ENCODE results near the gene KCTD17. TPM values are rescaled to one million over a fixed set of nuclear protein-coding genes. Genes with fewer than 3 reads are reported as not detected.

The KCTD17 gene
- total and polyA plus RNA-seq, 2 of the 13 experiments (the other 11 are each of a cell fraction or from before 2014, with no cell fraction given): 5.3 to 11.7 TPM

DNA sequence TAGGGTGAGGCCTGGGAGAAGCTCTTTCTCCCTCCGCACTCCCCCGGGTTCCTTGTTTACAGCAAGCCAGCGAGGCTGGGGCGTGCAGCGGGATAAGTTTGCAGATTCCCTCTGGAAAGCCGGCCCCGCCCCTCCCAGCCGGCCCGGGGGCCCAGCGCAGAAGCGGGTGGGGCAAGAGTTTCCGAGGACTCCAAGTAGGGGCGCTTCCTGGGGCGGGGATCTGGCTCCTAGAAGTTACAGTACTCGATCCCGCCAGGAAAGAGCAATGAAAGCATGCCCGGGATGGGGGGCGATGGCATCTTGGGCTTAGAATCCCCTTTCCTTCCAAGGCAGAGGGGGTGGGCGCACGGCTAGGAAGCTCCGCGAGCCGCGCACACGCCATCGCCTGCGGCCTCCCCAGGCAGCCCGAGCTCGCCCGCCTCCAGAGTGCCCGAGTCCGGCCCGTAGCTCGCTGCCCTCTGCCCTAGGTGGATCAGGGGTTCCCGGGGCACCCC lies 32.7 kb upstream of the KCTD17 start (continued):
- TF ChIP-seq REPIN1 (CRISPR knock-in tag; IDR thresholded peaks at IDR 0.05; ENCODE audit: borderline replicate concordance, low read depth) (no peak), ZNF772 (CRISPR knock-in tag; IDR thresholded peaks at IDR 0.05) (peak; percentile 18; the same call in 1 of the 2 replicates), ZNF816 (CRISPR knock-in tag; IDR thresholded peaks at IDR 0.05; ENCODE audit: borderline replicate concordance) (0 out of 2 replicates have a peak, but pooled peaks have one; percentile 59), ZNF75D (CRISPR knock-in tag; IDR thresholded peaks at IDR 0.05; ENCODE audit: borderline replicate concordance) (no peak), CREB1 (IDR thresholded peaks at IDR 0.05) (no peak), CREB1 (CRISPR knock-in tag; IDR thresholded peaks at IDR 0.05) (no peak), CHD4 (IDR thresholded peaks at IDR 0.05; ENCODE audit: borderline replicate concordance, low read length) (no peak), YY1 (IDR thresholded peaks at IDR 0.05; ENCODE audit: insufficient read depth, insufficient replicate concordance, low read depth, low read length) (peak; percentile 15), FOXA1 (IDR thresholded peaks at IDR 0.05) (no peak), FOXA1 (CRISPR knock-in tag; IDR thresholded peaks at IDR 0.05) (no peak), ZNF230 (CRISPR knock-in tag; IDR thresholded peaks at IDR 0.05) (0 out of 2 replicates have a peak, but pooled peaks have one; percentile 17), ZNF329 (CRISPR knock-in tag; IDR thresholded peaks at IDR 0.05; ENCODE audit: low read depth) (no peak), ZNF274 (CRISPR knock-in tag; IDR thresholded peaks at IDR 0.05) (no peak), SMAD3 (CRISPR knock-in tag; IDR thresholded peaks at IDR 0.05) (no peak), ZNF180 (CRISPR knock-in tag; IDR thresholded peaks at IDR 0.05; ENCODE audit: borderline replicate concordance, low read depth) (no peak), ZSCAN30 (CRISPR knock-in tag; IDR thresholded peaks at IDR 0.05) (no peak), SETDB1 (CRISPR knock-in tag; IDR thresholded peaks at IDR 0.05; ENCODE audit: borderline replicate concordance) (no peak), SP5 (CRISPR knock-in tag; IDR thresholded peaks at IDR 0.05; ENCODE audit: borderline replicate concordance, low read depth) (peak; percentile 44; the same call in 1 of the 2 replicates)
- TF ChIP-seq, protein P1, sequence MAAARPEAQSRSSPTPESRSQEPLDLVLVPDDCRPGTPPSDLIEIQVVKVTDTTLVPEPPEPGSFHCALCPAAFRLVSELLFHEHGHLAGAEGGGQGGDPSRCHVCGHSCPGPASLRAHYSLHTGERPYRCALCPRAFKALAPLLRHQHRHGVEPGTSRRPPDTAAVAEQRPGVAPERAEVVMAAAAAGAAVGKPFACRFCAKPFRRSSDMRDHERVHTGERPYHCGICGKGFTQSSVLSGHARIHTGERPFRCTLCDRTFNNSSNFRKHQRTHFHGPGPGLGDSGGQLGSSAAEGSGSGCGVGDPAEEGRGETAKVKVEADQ (CRISPR knock-in tag; IDR thresholded peaks at IDR 0.05; ENCODE audit: borderline replicate concordance): peak; percentile 35; the same call in 1 of the 2 replicates
- TF ChIP-seq, protein P2, sequence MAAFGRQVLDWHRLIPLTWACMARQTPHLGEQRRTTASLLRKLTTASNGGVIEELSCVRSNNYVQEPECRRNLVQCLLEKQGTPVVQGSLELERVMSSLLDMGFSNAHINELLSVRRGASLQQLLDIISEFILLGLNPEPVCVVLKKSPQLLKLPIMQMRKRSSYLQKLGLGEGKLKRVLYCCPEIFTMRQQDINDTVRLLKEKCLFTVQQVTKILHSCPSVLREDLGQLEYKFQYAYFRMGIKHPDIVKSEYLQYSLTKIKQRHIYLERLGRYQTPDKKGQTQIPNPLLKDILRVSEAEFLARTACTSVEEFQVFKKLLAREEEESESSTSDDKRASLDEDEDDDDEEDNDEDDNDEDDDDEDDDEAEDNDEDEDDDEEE (CRISPR knock-in tag; IDR thresholded peaks at IDR 0.05): no peak
- TF ChIP-seq, protein P3, sequence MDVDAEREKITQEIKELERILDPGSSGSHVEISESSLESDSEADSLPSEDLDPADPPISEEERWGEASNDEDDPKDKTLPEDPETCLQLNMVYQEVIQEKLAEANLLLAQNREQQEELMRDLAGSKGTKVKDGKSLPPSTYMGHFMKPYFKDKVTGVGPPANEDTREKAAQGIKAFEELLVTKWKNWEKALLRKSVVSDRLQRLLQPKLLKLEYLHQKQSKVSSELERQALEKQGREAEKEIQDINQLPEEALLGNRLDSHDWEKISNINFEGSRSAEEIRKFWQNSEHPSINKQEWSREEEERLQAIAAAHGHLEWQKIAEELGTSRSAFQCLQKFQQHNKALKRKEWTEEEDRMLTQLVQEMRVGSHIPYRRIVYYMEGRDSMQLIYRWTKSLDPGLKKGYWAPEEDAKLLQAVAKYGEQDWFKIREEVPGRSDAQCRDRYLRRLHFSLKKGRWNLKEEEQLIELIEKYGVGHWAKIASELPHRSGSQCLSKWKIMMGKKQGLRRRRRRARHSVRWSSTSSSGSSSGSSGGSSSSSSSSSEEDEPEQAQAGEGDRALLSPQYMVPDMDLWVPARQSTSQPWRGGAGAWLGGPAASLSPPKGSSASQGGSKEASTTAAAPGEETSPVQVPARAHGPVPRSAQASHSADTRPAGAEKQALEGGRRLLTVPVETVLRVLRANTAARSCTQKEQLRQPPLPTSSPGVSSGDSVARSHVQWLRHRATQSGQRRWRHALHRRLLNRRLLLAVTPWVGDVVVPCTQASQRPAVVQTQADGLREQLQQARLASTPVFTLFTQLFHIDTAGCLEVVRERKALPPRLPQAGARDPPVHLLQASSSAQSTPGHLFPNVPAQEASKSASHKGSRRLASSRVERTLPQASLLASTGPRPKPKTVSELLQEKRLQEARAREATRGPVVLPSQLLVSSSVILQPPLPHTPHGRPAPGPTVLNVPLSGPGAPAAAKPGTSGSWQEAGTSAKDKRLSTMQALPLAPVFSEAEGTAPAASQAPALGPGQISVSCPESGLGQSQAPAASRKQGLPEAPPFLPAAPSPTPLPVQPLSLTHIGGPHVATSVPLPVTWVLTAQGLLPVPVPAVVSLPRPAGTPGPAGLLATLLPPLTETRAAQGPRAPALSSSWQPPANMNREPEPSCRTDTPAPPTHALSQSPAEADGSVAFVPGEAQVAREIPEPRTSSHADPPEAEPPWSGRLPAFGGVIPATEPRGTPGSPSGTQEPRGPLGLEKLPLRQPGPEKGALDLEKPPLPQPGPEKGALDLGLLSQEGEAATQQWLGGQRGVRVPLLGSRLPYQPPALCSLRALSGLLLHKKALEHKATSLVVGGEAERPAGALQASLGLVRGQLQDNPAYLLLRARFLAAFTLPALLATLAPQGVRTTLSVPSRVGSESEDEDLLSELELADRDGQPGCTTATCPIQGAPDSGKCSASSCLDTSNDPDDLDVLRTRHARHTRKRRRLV (CRISPR knock-in tag; IDR thresholded peaks at IDR 0.05): 0 out of 2 replicates have a peak, but pooled peaks have one; percentile 26
- TF ChIP-seq, protein P4, sequence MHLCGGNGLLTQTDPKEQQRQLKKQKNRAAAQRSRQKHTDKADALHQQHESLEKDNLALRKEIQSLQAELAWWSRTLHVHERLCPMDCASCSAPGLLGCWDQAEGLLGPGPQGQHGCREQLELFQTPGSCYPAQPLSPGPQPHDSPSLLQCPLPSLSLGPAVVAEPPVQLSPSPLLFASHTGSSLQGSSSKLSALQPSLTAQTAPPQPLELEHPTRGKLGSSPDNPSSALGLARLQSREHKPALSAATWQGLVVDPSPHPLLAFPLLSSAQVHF (CRISPR knock-in tag; IDR thresholded peaks at IDR 0.05): no peak
- TF ChIP-seq, protein P5, sequence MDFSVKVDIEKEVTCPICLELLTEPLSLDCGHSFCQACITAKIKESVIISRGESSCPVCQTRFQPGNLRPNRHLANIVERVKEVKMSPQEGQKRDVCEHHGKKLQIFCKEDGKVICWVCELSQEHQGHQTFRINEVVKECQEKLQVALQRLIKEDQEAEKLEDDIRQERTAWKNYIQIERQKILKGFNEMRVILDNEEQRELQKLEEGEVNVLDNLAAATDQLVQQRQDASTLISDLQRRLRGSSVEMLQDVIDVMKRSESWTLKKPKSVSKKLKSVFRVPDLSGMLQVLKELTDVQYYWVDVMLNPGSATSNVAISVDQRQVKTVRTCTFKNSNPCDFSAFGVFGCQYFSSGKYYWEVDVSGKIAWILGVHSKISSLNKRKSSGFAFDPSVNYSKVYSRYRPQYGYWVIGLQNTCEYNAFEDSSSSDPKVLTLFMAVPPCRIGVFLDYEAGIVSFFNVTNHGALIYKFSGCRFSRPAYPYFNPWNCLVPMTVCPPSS (IDR thresholded peaks at IDR 0.05): no peak
